EL (cell line): ENCODE measurements around the gene DHRS2.
"Not testable (repeated sequence)": the region's sequence is repeated elsewhere in the genome, so short reads cannot be mapped to it uniquely, and the experiment has no call there.

Experiments
- DNase-seq: peaks from one replicate; pipeline ENCODE4 v3.0.0-alpha.2; 2016

The DHRS2 gene

GRCh38 chr14:23636317-23637211 lies at the start of gene DHRS2:
Gene DHRS2 (plus strand): TSS chr14:23636364. CDS start chr14:23638865, 2,501 bp downstream.
- DNase-seq: no peak

GRCh38 chr14:23588884-23589598 lies 47.1 kb upstream of the DHRS2 start:
- peak; percentile 85 for DNase-seq

- no peak for DNase-seq
These were observed 46.6 kb upstream of the DHRS2 start for GRCh38 chr14:23589606-23590005.

- DNase-seq: no peak
These were observed 46.0 kb upstream of the DHRS2 start for GRCh38 chr14:23590198-23590597.

GRCh38 chr14:23594191-23594590 lies 42.0 kb upstream of the DHRS2 start:
- DNase-seq: not testable (repeated sequence)

GRCh38 chr14:23600322-23600707 lies 35.8 kb upstream of the DHRS2 start:
- no peak for DNase-seq

GRCh38 chr14:23600806-23601205 lies 35.4 kb upstream of the DHRS2 start:
- DNase-seq: no peak

GRCh38 chr14:23601424-23601823 lies 34.7 kb upstream of the DHRS2 start:
- no peak for DNase-seq

- no peak for DNase-seq
These were observed 34.4 kb upstream of the DHRS2 start for GRCh38 chr14:23601845-23602180.

- DNase-seq: no peak
These were observed 33.7 kb upstream of the DHRS2 start for GRCh38 chr14:23602181-23603095.

GRCh38 chr14:23603103-23603502 lies 33.1 kb upstream of the DHRS2 start:
- DNase-seq: no peak

- DNase-seq: no peak
These were observed 32.0 kb upstream of the DHRS2 start for GRCh38 chr14:23604148-23604547.

- DNase-seq: no peak
These were observed 31.4 kb upstream of the DHRS2 start for GRCh38 chr14:23604675-23605170.

- no peak for DNase-seq
These were observed 30.1 kb upstream of the DHRS2 start for GRCh38 chr14:23605931-23606585.

GRCh38 chr14:23608454-23608853 lies 27.7 kb upstream of the DHRS2 start:
- DNase-seq: no peak

GRCh38 chr14:23609001-23609400 lies 27.2 kb upstream of the DHRS2 start:
- no peak for DNase-seq

GRCh38 chr14:23609411-23610089 lies 26.6 kb upstream of the DHRS2 start:
- DNase-seq: not testable (repeated sequence)

GRCh38 chr14:23610090-23610814 lies 25.9 kb upstream of the DHRS2 start:
- no peak for DNase-seq

GRCh38 chr14:23610815-23611289 lies 25.3 kb upstream of the DHRS2 start:
- no peak for DNase-seq

- DNase-seq: no peak
These were observed 23.8 kb upstream of the DHRS2 start for GRCh38 chr14:23612354-23612732.

- no peak for DNase-seq
These were observed 23.4 kb upstream of the DHRS2 start for GRCh38 chr14:23612802-23613201.
